Fibroblast of mammary gland (primary cell): ENCODE results near the gene ELK4.

Source experiments
- DNase-seq: peaks from one replicate; pipeline ENCODE4 v3.0.0-alpha.2; 2010; ENCODE audit warnings: low read depth
- H3K4me3 ChIP-seq: 2 replicates; pipeline ENCODE4 v1.5.1; 2011; ENCODE audit warnings: low read depth, mild to moderate bottlenecking, low read length, moderate library complexity; ENCODE audit not compliant: control insufficient read depth
- CTCF ChIP-seq: conservative IDR thresholded peaks from 2 replicates; pipeline ENCODE4 v1.5.1; 2011; ENCODE audit warnings: low read depth, low read length, inconsistent platforms; ENCODE audit not compliant: control insufficient read depth, insufficient read depth

The ELK4 gene

GRCh38 chr1:205670150-205670446 lies 38.3 kb upstream of the ELK4 start:
- no peak overlapping the region for H3K4me3 ChIP-seq
- TF ChIP-seq CTCF, result no peak
- no peak for DNase-seq

GRCh38 chr1:205669341-205670149 lies 37.7 kb upstream of the ELK4 start:
- DNase-seq, result no peak
- TF ChIP-seq CTCF, result no peak
- no peak overlapping the region for H3K4me3 ChIP-seq

GRCh38 chr1:205668951-205669340 lies 37.1 kb upstream of the ELK4 start:
- DNase-seq, result peak; percentile 52
- no peak overlapping the region for H3K4me3 ChIP-seq
- TF ChIP-seq CTCF, result peak; percentile 26

- H3K4me3 ChIP-seq, result no peak overlapping the region
- TF ChIP-seq CTCF, result no peak
- no peak for DNase-seq
Observed at GRCh38 chr1:205667909-205668643, 36.3 kb upstream of the ELK4 start.

- no peak overlapping the region for H3K4me3 ChIP-seq
- DNase-seq, result no peak
- no peak for TF ChIP-seq CTCF
Observed at GRCh38 chr1:205666372-205667166, 34.8 kb upstream of the ELK4 start.

- no peak for DNase-seq
- no peak overlapping the region for H3K4me3 ChIP-seq
Observed at GRCh38 chr1:205665201-205666045, 33.6 kb upstream of the ELK4 start.

More at GRCh38 chr1:205665201-205666045, 33.6 kb upstream of the ELK4 start:
- no peak for TF ChIP-seq CTCF
